ENCODE data around the gene ARHGAP10.

Gene ARHGAP10

GRCh38 chr4:148021686-148022085 lies 289.8 kb downstream of the ARHGAP10 start:
- in situ Hi-C loops (cut with MboI; ENCODE audit: low sequenced_read_pairs), result no loop called here

- in situ Hi-C loops (cut with MboI; ENCODE audit: low sequenced_read_pairs), result no loop called here
These were observed 291.1 kb downstream of the ARHGAP10 start for GRCh38 chr4:148022975-148023374.

- in situ Hi-C loops (cut with MboI; ENCODE audit: low sequenced_read_pairs), result no loop called here
These were observed 291.8 kb downstream of the ARHGAP10 start for GRCh38 chr4:148023512-148024181.

- in situ Hi-C loops (cut with MboI; ENCODE audit: low sequenced_read_pairs), result no loop called here
These were observed 294.1 kb downstream of the ARHGAP10 start for GRCh38 chr4:148025981-148026380.

GRCh38 chr4:148027201-148027600 lies 295.3 kb downstream of the ARHGAP10 start:
- in situ Hi-C loops (cut with MboI; ENCODE audit: low sequenced_read_pairs), result no loop called here

GRCh38 chr4:148029781-148030180 lies 297.9 kb downstream of the ARHGAP10 start:
- in situ Hi-C loops (cut with MboI; ENCODE audit: low sequenced_read_pairs), result no loop called here

GRCh38 chr4:148030193-148030873 lies 298.4 kb downstream of the ARHGAP10 start:
- in situ Hi-C loops (cut with MboI; ENCODE audit: low sequenced_read_pairs), result no loop called here

- in situ Hi-C loops (cut with MboI; ENCODE audit: low sequenced_read_pairs), result no loop called here
These were observed 302.9 kb downstream of the ARHGAP10 start for GRCh38 chr4:148034813-148035212.

- in situ Hi-C loops (cut with MboI; ENCODE audit: low sequenced_read_pairs), result no loop called here
These were observed 309.9 kb downstream of the ARHGAP10 start for GRCh38 chr4:148041606-148042329.

GRCh38 chr4:148044089-148044911 lies 312.4 kb downstream of the ARHGAP10 start:
- in situ Hi-C loops (cut with MboI; ENCODE audit: low sequenced_read_pairs), result no loop called here

GRCh38 chr4:148044912-148045352 lies 313.0 kb downstream of the ARHGAP10 start:
- in situ Hi-C loops (cut with MboI; ENCODE audit: low sequenced_read_pairs), result no loop called here

GRCh38 chr4:148048598-148048997 lies 316.7 kb downstream of the ARHGAP10 start:
- in situ Hi-C loops (cut with MboI; ENCODE audit: low sequenced_read_pairs), result no loop called here

- in situ Hi-C loops (cut with MboI; ENCODE audit: low sequenced_read_pairs), result no loop called here
These were observed 319.5 kb downstream of the ARHGAP10 start for GRCh38 chr4:148051403-148051802.

GRCh38 chr4:148052448-148052847 lies 320.6 kb downstream of the ARHGAP10 start:
- in situ Hi-C loops (cut with MboI; ENCODE audit: low sequenced_read_pairs), result no loop called here

GRCh38 chr4:148053298-148054003 lies 321.6 kb downstream of the ARHGAP10 start:
- in situ Hi-C loops (cut with MboI; ENCODE audit: low sequenced_read_pairs), result no loop called here

- in situ Hi-C loops (cut with MboI; ENCODE audit: low sequenced_read_pairs), result no loop called here
These were observed 322.4 kb downstream of the ARHGAP10 start for GRCh38 chr4:148054275-148054674.

GRCh38 chr4:148055844-148056243 lies 324.0 kb downstream of the ARHGAP10 start:
- in situ Hi-C loops (cut with MboI; ENCODE audit: low sequenced_read_pairs), result no loop called here

GRCh38 chr4:148056879-148057278 lies 325.0 kb downstream of the ARHGAP10 start:
- in situ Hi-C loops (cut with MboI; ENCODE audit: low sequenced_read_pairs), result no loop called here

GRCh38 chr4:148057516-148057915 lies 325.6 kb downstream of the ARHGAP10 start:
- in situ Hi-C loops (cut with MboI; ENCODE audit: low sequenced_read_pairs), result no loop called here

All from HL-60/S4 (cell line).